ENCODE data around the gene SH2D3A.
"Not testable (repeated sequence)": the region's sequence is repeated elsewhere in the genome, so short reads cannot be mapped to it uniquely, and the experiment has no call there.

The SH2D3A gene

DNA sequence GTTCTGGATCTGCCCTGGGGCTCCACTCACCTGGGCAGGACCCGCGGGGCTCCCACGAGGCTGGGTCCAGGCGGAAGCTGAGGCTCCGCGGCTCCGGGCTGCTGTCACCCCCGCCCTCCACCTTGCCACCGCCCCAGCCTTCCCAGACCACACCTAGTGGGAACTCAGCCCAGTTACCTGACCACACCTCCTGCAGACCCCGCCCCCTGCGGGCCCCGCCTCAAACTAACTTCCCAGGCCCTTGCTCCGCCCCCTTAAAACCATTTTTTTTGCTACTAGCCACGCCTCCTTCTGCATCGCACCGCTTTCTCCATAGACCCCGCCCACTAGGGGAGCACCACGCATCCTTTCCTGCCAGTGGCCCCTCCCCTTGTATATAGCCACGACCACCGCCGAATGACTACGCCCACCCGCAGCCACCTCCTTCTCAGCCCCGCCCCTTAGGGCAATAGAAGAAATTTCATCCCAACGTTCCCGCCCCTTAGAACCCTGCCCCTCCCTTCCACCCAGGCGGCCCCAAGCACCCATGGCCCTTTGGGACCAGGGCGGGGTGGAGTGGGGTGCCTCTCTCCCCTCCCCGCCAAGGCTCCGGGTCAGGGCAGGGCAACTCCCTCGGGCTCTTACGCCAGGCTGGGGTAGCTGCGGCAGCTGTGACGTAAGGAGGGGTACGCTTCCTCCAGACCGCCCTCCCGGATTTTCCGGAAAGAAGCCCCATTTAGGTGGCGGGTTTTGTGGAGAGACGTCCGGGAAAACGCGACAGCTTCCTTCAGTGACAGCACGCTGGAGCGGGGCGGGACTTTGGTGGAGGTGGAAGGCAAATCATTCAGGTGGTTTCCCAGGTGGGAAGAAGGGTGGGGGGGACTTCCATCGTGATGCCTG lies at the start of gene SH2D3A:
SH2D3A (minus strand) TSS at position 79 of the 879 bp plus-strand sequence. CDS start 3,687 bp downstream, outside the sequence.
- DNase-seq (ENCODE audit: low read depth in 2 of 2): peak; percentile 89 to 93

- no peak for DNase-seq (ENCODE audit: low read depth in 2 of 2)
Measured at GRCh38 chr19:6813659-6814058, 46.4 kb upstream of the SH2D3A start.

GRCh38 chr19:6812612-6813011 lies 45.4 kb upstream of the SH2D3A start:
- no peak for DNase-seq (ENCODE audit: low read depth in 2 of 2)

- no peak for DNase-seq (ENCODE audit: low read depth in 2 of 2)
Measured at GRCh38 chr19:6811906-6812305, 44.7 kb upstream of the SH2D3A start.

DNA sequence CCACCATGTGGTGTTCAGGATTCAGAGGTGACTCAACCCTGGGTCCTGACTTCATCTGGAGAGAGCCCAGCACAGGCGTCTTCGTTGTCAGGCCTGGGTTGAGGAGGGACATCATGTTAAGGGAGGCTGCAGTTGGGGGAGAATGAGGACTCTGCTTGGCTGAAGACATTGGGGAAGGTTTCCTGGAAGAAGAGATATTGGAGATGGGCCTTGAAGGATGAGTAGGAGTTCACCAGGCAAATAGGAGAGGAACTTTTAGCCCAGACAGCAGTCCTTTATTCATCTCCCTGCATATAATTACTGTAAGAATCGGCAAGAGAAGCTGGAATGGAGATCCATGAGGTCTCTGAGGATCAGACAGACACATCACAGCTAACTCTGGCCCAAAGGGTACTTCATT lies 44.1 kb upstream of the SH2D3A start:
- no peak for DNase-seq (ENCODE audit: low read depth in 2 of 2)

DNA sequence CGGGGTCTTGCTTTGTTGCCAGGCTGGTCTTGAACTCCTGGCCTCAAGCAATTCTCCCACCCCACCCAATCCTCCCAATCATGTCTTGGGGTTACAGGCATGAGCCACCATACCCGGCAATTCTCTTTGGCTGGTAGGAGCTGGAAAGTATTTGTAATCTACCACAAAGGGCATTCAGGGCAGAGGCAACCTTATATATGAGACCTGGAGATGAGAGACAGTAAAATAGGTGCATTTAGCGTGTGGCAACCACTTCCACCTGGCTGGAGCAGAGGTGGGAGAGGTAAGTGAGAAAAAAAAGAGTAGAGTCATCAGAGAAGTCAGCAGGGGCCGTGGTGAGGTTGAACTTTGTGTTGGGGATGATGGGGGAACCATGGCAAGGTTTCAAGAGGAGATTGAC lies 42.0 kb upstream of the SH2D3A start:
- DNase-seq (ENCODE audit: low read depth in 2 of 2): no peak

- no peak for DNase-seq (ENCODE audit: low read depth in 2 of 2)
Measured at GRCh38 chr19:6808494-6808893, 41.3 kb upstream of the SH2D3A start.

DNA sequence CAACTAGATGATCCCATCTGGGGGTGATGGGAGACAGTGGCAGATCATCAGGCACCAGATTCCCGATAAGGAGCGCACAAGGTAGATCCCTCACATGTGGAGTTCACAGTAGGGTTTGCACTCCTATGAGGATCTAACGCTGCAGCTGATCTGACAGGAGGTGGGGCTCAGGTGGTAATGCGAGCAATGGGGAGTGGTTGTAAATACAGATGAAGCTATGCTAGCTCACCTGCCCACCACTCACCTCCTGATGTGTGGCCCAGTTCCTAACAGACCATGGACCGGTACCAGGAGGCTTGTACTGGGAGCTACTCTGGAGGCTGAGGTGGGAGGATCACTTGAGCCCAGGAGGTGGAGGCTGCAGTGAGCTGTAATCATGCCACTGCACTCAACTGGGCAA lies 40.1 kb upstream of the SH2D3A start:
- DNase-seq (ENCODE audit: low read depth in 2 of 2): no peak

DNA sequence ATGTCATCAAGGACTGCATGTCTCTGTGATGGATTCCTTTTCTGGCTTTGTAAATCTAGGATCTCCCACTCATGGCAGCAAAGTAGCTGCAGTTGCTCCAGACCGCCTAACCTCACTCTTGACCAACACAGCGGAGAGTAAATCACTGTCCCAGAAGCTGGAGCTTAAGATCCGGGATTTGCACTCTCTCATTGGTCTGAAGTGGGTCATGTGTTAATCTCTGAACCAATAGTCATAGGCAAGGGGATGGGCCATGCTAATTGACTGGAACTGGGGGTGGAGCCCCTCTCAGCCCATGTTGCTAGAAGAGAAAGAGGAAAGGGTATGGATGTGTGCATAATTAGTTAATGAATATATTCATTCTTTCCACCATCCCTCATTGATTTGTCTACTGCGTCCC lies 39.3 kb upstream of the SH2D3A start:
- DNase-seq (ENCODE audit: low read depth in 2 of 2): no peak

DNA sequence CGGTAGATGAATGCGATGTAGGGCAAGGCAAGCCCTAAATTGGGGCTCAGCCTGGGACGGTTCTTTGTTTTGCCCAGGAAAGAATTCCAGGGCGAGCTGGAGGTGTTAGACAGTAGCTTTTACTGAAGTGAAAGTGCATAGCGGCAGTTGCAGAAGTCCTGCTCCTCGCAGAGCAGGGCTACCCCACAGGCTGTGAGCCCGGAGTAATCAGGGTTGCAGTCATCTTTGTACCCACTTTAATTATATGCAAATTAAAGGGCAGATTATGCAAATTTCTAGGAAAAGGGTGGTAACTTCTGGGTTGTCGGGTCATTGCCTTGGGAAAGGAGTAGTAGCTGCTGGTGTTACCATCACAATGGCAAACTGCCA lies 35.8 kb upstream of the SH2D3A start:
- DNase-seq (ENCODE audit: low read depth in 2 of 2): no peak

DNA sequence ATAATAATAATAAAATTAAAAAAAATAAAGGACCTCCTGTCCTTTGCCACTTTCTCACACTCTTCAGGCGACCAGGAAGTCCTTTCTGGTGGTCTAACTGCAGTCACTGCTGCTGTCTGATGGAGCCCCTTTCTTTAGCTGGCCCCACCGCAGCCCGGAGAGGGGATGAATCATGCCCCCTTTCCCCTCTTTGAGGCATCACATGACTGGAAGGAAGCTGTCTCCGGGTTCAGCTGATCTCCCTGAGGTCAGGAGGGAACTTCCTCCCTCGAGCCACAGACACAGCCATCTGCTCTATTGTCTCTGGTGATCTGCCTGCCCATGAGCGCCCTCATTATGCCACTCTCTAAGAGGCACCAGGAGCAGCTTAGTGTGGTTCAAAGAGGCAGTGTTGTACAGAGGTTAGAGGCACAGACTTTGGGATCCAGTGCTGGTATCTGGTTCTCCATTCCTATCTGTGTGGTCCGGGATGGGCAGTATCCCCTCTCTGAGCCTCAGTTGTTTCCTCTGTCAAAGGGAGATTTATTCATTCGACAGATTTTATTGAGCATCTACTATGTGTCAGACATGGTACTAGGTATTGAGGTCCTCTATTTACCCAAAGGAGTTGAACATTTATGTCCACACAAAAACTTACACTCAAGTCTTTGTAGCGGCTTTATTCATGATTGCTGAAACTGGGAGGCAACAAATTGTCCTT lies 35.3 kb upstream of the SH2D3A start:
- DNase-seq (ENCODE audit: low read depth in 2 of 2): peak; percentile 55 to 63

DNA sequence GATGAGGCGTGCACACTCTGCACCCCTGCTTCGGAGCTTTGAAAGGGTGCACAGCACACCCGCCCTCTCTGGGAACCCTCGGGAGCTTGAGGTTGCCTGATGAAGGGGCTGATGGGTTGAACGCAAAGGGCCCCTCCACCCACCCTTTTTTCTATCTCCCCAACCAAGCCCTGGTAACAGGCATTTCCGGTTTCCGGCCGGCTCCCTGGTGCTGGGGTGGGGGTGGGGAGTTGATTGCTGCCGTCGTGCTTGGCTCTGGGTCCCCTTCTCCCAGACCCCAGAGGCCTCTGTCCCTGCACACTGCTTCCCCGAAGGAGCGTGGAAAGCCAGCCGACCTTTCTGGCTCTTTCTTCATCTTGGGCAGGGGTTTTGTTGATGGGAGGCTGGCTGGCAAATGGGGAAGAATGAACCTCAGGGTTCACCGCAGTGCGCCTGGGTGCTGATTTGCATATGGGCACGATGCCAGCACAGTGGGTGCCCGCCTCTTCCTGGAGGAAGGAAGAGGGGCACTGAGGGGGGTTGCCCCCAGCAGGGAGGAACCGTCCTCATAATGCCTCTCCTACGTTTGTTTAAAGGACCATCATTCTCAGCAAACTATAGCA lies 34.4 kb upstream of the SH2D3A start:
- peak; percentile 70 to 75 for DNase-seq (ENCODE audit: low read depth in 2 of 2)

DNA sequence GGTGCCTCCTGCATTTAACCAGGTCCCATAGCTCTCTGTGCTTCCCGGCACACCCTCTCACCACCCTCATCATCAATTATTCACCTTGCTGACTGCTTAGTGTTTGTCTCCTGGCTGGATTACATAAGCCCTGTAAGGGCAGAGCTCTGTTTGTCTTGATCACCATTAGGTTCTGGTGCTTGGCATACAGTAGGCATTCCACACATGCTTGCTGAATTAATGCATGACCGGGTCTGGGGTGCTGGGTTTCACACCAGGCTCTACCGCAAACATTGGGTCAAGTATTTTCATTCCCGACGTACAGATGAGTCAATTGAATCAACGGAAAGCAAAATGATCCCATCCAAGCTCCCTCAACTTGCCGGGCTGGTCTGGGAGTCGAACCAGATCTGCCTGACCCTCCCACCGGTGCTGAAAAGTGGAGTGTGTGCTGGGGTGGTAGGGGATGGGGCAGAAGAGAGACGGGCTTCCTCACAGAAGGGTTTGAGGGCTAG lies 33.8 kb upstream of the SH2D3A start:
- no peak for DNase-seq (ENCODE audit: low read depth in 2 of 2)

- DNase-seq (ENCODE audit: low read depth in 2 of 2): not testable (repeated sequence)
Measured at GRCh38 chr19:6800160-6800790, 33.0 kb upstream of the SH2D3A start.

- DNase-seq (ENCODE audit: low read depth in 2 of 2): no peak
Measured at GRCh38 chr19:6797646-6798045, 30.4 kb upstream of the SH2D3A start.

GRCh38 chr19:6796278-6796677 lies 29.0 kb upstream of the SH2D3A start:
- no peak for DNase-seq (ENCODE audit: low read depth in 2 of 2)

- no peak for DNase-seq (ENCODE audit: low read depth in 2 of 2)
Measured at GRCh38 chr19:6794686-6795431, 27.6 kb upstream of the SH2D3A start.

DNA sequence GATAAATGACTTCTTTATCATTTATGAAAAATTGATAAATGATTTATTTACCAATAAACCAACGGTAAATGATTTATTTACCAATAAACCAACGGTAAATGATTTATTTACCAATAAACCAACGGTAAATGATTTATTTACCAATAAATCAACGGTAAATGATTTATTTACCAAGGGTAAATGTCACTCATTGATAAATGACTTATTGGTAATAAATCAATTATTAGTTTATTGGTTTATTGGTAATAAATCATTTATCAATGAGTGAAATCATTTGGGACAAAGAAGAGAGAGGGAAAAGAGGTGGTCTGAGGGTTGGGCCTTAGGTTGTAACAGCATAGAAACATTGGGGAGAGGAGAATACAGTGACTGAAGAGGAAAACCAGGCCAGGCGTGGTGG lies 26.7 kb upstream of the SH2D3A start:
- no peak for DNase-seq (ENCODE audit: low read depth in 2 of 2)

DNA sequence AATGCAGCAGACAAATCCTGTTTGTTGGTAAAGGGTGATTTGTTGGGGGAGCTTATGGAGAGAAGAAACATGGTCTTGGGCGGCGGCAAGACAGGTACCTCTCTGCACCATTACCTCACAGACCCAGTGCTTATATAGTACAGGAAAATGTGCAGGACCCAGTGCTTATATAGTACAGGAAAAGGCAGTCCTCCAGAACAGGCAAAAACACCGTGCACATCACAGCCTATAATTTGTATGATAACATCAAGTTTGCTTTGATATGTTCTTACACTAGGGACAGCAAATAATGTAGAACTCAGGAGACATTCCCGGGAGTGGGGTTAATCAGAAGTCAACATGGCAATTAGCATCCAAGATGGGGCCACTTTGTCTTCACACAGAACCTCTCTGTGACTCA lies 26.2 kb upstream of the SH2D3A start:
- DNase-seq (ENCODE audit: low read depth in 2 of 2): no peak

- no peak for DNase-seq (ENCODE audit: low read depth in 2 of 2)
Measured at GRCh38 chr19:6791237-6791636, 24.0 kb upstream of the SH2D3A start.
